Stimulated activated naive CD4-positive, alpha-beta T cell treated with Interleukin-2 at 50 U/mL for 16 hours (primary cell): ENCODE data around the gene ICOSLG.
"Not testable (repeated sequence)": the region's sequence is repeated elsewhere in the genome, so short reads cannot be mapped to it uniquely, and the experiment has no call there.

Source experiments
- DNase-seq: peaks from one replicate; lab custom pipeline; 2025; lab: John Stamatoyannopoulos, UW

Gene ICOSLG

GRCh38 chr21:44263768-44264167 lies 23.0 kb upstream of the ICOSLG start:
- no peak for DNase-seq

GRCh38 chr21:44263221-44263760 lies 22.5 kb upstream of the ICOSLG start:
- no peak for DNase-seq

GRCh38 chr21:44262338-44263056 lies 21.8 kb upstream of the ICOSLG start:
- DNase-seq: no peak

GRCh38 chr21:44261675-44262295 lies 21.0 kb upstream of the ICOSLG start, which contains the start of gene DNMT3L:
DNMT3L (minus strand) TSS chr21:44261897; CDS start chr21:44261259, 638 bp downstream.
- no peak for DNase-seq

GRCh38 chr21:44260791-44261631 lies 20.3 kb upstream of the ICOSLG start:
- no peak for DNase-seq

- DNase-seq: no peak
These were observed 19.3 kb upstream of the ICOSLG start for GRCh38 chr21:44260066-44260465.

- no peak for DNase-seq
These were observed 18.5 kb upstream of the ICOSLG start for GRCh38 chr21:44259082-44259705.

GRCh38 chr21:44258056-44258725 lies 17.4 kb upstream of the ICOSLG start:
- no peak for DNase-seq

- no peak for DNase-seq
These were observed 14.8 kb upstream of the ICOSLG start for GRCh38 chr21:44255511-44255981.

GRCh38 chr21:44253832-44254710 lies 13.3 kb upstream of the ICOSLG start:
- DNase-seq: no peak

- not testable (repeated sequence) for DNase-seq
These were observed 8.7 kb upstream of the ICOSLG start for GRCh38 chr21:44249204-44250037.

GRCh38 chr21:44247904-44248303 lies 7.2 kb upstream of the ICOSLG start:
- not testable (repeated sequence) for DNase-seq

GRCh38 chr21:44243980-44244379 lies 3.2 kb upstream of the ICOSLG start:
- not testable (repeated sequence) for DNase-seq

- DNase-seq: not testable (repeated sequence)
These were observed 538 bp upstream of the ICOSLG start for GRCh38 chr21:44241281-44241680.

GRCh38 chr21:44240353-44240752 lies 390 bp downstream of the ICOSLG start:
- DNase-seq: not testable (repeated sequence)

GRCh38 chr21:44229561-44229960 lies 11.2 kb downstream of the ICOSLG start:
- not testable (repeated sequence) for DNase-seq

GRCh38 chr21:44228109-44228508 lies 12.6 kb downstream of the ICOSLG start:
- not testable (repeated sequence) for DNase-seq

- not testable (repeated sequence) for DNase-seq
These were observed 13.1 kb downstream of the ICOSLG start for GRCh38 chr21:44227614-44228013.

GRCh38 chr21:44225605-44226004 lies 15.1 kb downstream of the ICOSLG start:
- DNase-seq: not testable (repeated sequence)
